Measurements from ENCODE around the gene NFAT5. TPM values are rescaled to one million over a fixed set of nuclear protein-coding genes. Genes with fewer than 3 reads are reported as not detected.

The NFAT5 gene
- total RNA-seq, 1 experiment from 2014 or later, result 34.8 TPM

DNA sequence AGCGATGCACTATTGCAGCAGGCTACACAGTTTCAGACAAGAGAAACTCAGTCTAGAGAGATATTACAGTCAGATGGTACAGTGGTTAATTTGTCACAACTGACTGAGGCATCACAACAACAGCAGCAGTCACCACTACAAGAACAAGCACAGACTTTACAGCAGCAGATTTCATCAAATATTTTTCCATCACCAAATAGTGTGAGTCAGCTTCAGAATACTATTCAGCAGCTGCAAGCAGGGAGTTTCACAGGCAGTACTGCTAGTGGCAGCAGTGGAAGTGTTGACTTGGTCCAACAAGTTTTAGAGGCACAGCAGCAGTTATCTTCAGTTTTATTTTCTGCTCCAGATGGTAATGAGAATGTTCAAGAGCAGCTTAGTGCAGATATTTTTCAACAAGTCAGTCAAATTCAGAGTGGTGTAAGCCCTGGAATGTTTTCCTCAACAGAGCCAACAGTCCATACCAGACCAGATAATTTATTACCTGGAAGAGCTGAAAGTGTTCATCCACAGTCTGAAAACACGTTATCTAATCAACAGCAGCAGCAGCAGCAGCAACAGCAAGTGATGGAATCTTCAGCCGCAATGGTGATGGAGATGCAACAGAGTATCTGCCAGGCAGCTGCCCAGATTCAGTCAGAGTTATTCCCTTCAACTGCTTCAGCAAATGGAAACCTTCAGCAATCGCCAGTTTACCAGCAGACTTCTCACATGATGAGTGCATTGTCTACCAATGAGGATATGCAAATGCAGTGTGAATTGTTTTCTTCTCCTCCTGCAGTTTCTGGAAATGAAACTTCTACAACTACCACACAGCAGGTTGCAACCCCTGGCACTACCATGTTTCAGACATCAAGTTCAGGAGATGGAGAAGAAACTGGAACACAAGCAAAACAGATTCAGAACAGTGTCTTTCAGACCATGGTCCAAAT, 126.5 kb downstream of the NFAT5 start:
- Histone ChIP-seq H3K4me3 (ENCODE audit: low read depth, low read length, poor library complexity, severe bottlenecking) (no peak overlapping the region), H3K27me3 (replicated peaks; ENCODE audit: insufficient read depth, low read depth, low read length, poor library complexity) (no peaks in the 10 kb centered on the region), H3K9me3 (ENCODE audit: low read depth, low read length, poor library complexity, severe bottlenecking) (no peaks in the 10 kb centered on the region), H3K36me3 (ENCODE audit: insufficient read depth, low read length, poor library complexity, severe bottlenecking) (peaks cover 48% of the 10 kb centered on the region), H3K27ac (ENCODE audit: low read depth, low read length, poor library complexity, severe bottlenecking) (no peak overlapping the region), H3K4me1 (ENCODE audit: insufficient read depth, low read length, poor library complexity, severe bottlenecking) (no peaks in the 10 kb centered on the region)
- ChIA-PET POLR2A (ENCODE audit: low non-redundant PET) (no interaction called here), CTCF (no interaction called here)
- BruUV-seq (replicated peaks), result no TSS peak
- no peak for TF ChIP-seq EZH2 (IDR thresholded peaks at IDR 0.05; ENCODE audit: borderline replicate concordance, low read depth, low read length, poor library complexity, severe bottlenecking)
- TF ChIP-seq CTCF (conservative IDR thresholded peaks at IDR 0.05; ENCODE audit: low read depth, low read length), result no peak
- DNase-seq (ENCODE audit: low spot score), result no peak
- intact Hi-C loops (cut with micrococcal nuclease; ENCODE audit: unreplicated experiment), result no loop called here

- Histone ChIP-seq H3K4me3 (ENCODE audit: low read depth, low read length, poor library complexity, severe bottlenecking) (no peak overlapping the region), H3K36me3 (ENCODE audit: insufficient read depth, low read length, poor library complexity, severe bottlenecking) (peaks cover 50% of the 10 kb centered on the region), H3K9me3 (ENCODE audit: low read depth, low read length, poor library complexity, severe bottlenecking) (no peaks in the 10 kb centered on the region), H3K4me1 (ENCODE audit: insufficient read depth, low read length, poor library complexity, severe bottlenecking) (no peaks in the 10 kb centered on the region), H3K27me3 (replicated peaks; ENCODE audit: insufficient read depth, low read depth, low read length, poor library complexity) (no peaks in the 10 kb centered on the region), H3K27ac (ENCODE audit: low read depth, low read length, poor library complexity, severe bottlenecking) (no peak overlapping the region)
- intact Hi-C loops (cut with micrococcal nuclease; ENCODE audit: unreplicated experiment), result no loop called here
- CTCF ChIA-PET, result no interaction called here
- POLR2A ChIA-PET (ENCODE audit: low non-redundant PET), result no interaction called here
- no peak for TF ChIP-seq EZH2 (IDR thresholded peaks at IDR 0.05; ENCODE audit: borderline replicate concordance, low read depth, low read length, poor library complexity, severe bottlenecking)
- no peak for TF ChIP-seq CTCF (conservative IDR thresholded peaks at IDR 0.05; ENCODE audit: low read depth, low read length)
- DNase-seq (ENCODE audit: low spot score), result no peak
- no TSS peak for BruUV-seq (replicated peaks)
Measured at GRCh38 chr16:69693916-69694315, 128.2 kb downstream of the NFAT5 start.

DNA sequence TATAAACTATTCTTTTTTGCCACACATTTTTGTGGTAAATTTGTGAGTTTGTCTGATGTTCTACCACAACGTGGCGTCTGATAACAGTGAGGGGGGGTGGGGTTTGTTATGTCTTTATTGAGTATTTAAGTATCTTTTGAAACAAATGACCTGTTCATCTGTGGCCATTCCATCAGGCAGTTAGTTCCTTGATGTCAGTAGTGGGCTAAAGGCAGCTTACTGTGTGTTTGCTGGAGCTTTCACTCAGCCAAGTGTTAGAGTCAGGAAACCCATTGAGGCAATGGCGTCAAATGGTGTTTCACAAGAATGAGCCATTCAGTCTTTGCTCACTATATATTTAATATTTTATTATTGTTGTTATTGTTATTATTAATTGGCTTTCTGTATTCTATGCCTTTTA, 132.6 kb downstream of the NFAT5 start:
- no peak for TF ChIP-seq CTCF (conservative IDR thresholded peaks at IDR 0.05; ENCODE audit: low read depth, low read length)
- no peak for TF ChIP-seq EZH2 (IDR thresholded peaks at IDR 0.05; ENCODE audit: borderline replicate concordance, low read depth, low read length, poor library complexity, severe bottlenecking)
- DNase-seq (ENCODE audit: low spot score), result no peak
- intact Hi-C loops (cut with micrococcal nuclease; ENCODE audit: unreplicated experiment), result no loop called here
- no peak overlapping the region for H3K27ac ChIP-seq (ENCODE audit: low read depth, low read length, poor library complexity, severe bottlenecking)
- H3K4me3 ChIP-seq (ENCODE audit: low read depth, low read length, poor library complexity, severe bottlenecking), result no peak overlapping the region
- no peaks in the 10 kb centered on the region for H3K9me3 ChIP-seq (ENCODE audit: low read depth, low read length, poor library complexity, severe bottlenecking)
- BruUV-seq (replicated peaks), result no TSS peak
- H3K27me3 ChIP-seq (replicated peaks; ENCODE audit: insufficient read depth, low read depth, low read length, poor library complexity), result no peaks in the 10 kb centered on the region
- H3K36me3 ChIP-seq (ENCODE audit: insufficient read depth, low read length, poor library complexity, severe bottlenecking), result peaks cover 32% of the 10 kb centered on the region
- ChIA-PET POLR2A (ENCODE audit: low non-redundant PET) (interaction anchor here (0.8 kb wide), 1 partner anchor 20 kb away, joined by 6 read pairs; no protein-coding TSS in a partner anchor), CTCF (no interaction called here)
- H3K4me1 ChIP-seq (ENCODE audit: insufficient read depth, low read length, poor library complexity, severe bottlenecking), result no peaks in the 10 kb centered on the region

Measured in A673 (cell line).